ENCODE results near the gene STMND1.

Gene STMND1

GRCh38 chr6:17086469-17086868, 15.4 kb upstream of the STMND1 start:
- Mint-ChIP-seq H3K4me3 (no peak overlapping the region), H3K27ac (peak overlapping the region; percentile 65), H3K9me3 (peaks cover 6% of the 10 kb centered on the region), H3K36me3 (no peaks in the 10 kb centered on the region), H3K27me3 (peaks cover 5% of the 10 kb centered on the region), H3K4me1 (no peaks in the 10 kb centered on the region)

- no peaks in the 10 kb centered on the region for H3K4me1 Mint-ChIP-seq
These were observed 13.7 kb upstream of the STMND1 start for GRCh38 chr6:17088091-17088611.

DNA sequence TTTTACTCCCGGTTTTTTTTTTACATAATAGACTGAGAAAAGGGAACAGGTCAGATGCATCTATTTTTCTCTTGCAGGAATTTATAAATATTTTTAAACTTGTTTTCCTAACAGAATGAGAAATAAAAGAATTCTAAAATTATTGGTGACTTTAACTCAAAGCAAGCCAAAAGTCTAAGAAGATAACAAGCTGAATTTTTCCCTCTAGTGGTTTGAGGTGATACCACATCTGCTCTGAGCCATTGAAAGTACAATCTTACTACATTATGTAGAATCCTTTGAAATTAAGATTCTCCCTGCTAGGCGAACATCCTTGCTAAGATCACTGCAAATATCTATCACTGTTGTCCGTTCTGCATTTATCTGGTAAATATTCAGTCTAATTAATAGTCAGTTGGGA, 10.7 kb upstream of the STMND1 start:
- Mint-ChIP-seq H3K4me1 (no peaks in the 10 kb centered on the region), H3K27ac (no peak overlapping the region)

More at GRCh38 chr6:17088091-17088611, 13.7 kb upstream of the STMND1 start:
- Mint-ChIP-seq H3K9me3 (peaks cover 6% of the 10 kb centered on the region), H3K36me3 (no peaks in the 10 kb centered on the region), H3K27me3 (peaks cover 5% of the 10 kb centered on the region), H3K4me3 (no peak overlapping the region), H3K27ac (no peak overlapping the region)

DNA sequence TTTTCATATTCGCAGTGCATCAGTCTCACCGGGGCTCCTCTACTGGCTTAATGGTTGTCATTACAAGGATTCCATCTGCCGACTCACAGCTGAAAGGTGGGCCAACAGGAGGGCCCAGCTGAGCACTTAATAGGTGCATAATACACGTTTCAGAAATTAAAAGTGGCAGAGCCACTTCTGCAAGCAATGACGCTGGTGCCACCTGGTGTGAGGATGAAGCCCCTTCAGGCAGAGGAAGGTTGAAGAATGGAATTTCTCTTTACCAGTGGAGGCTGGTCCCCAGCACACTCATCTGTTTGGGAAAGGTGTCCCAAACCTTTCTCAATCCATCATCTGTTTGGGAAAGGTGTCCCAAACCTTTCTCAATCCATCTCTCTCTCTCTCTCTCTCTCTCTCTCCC, 8.2 kb upstream of the STMND1 start:
- Mint-ChIP-seq H3K27ac (no peak overlapping the region), H3K9me3 (peaks cover 6% of the 10 kb centered on the region), H3K27me3 (no peaks in the 10 kb centered on the region), H3K4me3 (no peak overlapping the region), H3K4me1 (no peaks in the 10 kb centered on the region), H3K36me3 (no peaks in the 10 kb centered on the region)

More for the DNA sequence above, 10.7 kb upstream of the STMND1 start:
- H3K4me3 Mint-ChIP-seq = no peak overlapping the region
- peaks cover 6% of the 10 kb centered on the region for H3K9me3 Mint-ChIP-seq
- H3K27me3 Mint-ChIP-seq = peaks cover 1% of the 10 kb centered on the region
- H3K36me3 Mint-ChIP-seq = no peaks in the 10 kb centered on the region

- H3K4me1 Mint-ChIP-seq = no peaks in the 10 kb centered on the region
- peaks cover under 1% of the 10 kb centered on the region for H3K9me3 Mint-ChIP-seq
- H3K36me3 Mint-ChIP-seq = no peaks in the 10 kb centered on the region
- H3K27ac Mint-ChIP-seq = no peak overlapping the region
- H3K27me3 Mint-ChIP-seq = peaks cover 12% of the 10 kb centered on the region
- no peak overlapping the region for H3K4me3 Mint-ChIP-seq
These were observed 5.8 kb upstream of the STMND1 start for GRCh38 chr6:17096096-17096495.

- Mint-ChIP-seq H3K27me3 (peaks cover 14% of the 10 kb centered on the region), H3K4me1 (peaks cover 4% of the 10 kb centered on the region), H3K9me3 (no peaks in the 10 kb centered on the region), H3K4me3 (no peak overlapping the region), H3K36me3 (no peaks in the 10 kb centered on the region), H3K27ac (no peak overlapping the region)
These were observed 5.2 kb upstream of the STMND1 start for GRCh38 chr6:17096652-17097051.

DNA sequence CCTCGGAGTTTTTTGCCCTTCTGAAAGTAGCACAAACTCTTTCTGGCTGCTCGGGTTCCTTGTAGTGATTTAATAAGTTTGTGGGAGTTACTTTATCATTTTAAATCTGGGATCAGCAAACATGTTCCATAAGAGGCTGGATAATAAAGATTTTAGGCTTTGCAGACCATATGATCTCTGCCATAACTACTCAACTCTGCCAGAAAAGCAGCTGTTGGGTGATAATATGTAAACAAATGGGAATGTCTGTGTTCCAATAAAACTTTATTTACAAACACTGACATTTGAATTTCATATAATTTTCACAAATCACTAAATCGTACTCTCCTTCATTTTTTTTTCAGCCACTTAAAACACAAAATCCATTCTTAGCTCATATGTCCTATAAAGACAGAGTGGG, 3.9 kb upstream of the STMND1 start:
- no peak overlapping the region for H3K4me3 Mint-ChIP-seq
- H3K9me3 Mint-ChIP-seq = no peaks in the 10 kb centered on the region
- H3K36me3 Mint-ChIP-seq = no peaks in the 10 kb centered on the region
- H3K4me1 Mint-ChIP-seq = peaks cover 6% of the 10 kb centered on the region
- H3K27me3 Mint-ChIP-seq = peaks cover 23% of the 10 kb centered on the region
- H3K27ac Mint-ChIP-seq = no peak overlapping the region

DNA sequence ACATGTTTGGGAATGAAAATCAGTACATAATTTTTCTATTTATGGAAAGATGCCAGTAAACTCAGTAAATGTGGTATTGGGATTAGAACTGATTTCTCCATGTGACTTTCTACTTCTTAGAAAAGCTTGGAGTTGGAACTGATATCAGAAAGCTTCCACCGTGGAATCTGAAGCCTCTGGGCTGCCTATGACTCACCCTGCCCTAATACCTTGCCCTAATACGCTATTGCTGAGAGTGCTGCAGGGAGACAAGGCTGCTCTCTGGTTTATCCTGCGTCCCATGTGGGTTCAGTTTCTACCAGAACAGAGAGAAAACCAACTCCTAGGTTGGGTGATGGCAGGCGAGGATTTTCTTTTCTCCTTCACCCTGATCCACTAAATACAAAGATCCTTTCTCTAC, 3.3 kb upstream of the STMND1 start:
- Mint-ChIP-seq H3K4me1 (peaks cover 6% of the 10 kb centered on the region), H3K36me3 (no peaks in the 10 kb centered on the region), H3K27ac (no peak overlapping the region), H3K4me3 (no peak overlapping the region), H3K27me3 (peaks cover 23% of the 10 kb centered on the region), H3K9me3 (no peaks in the 10 kb centered on the region)

- no peaks in the 10 kb centered on the region for H3K36me3 Mint-ChIP-seq
- no peak overlapping the region for H3K27ac Mint-ChIP-seq
- H3K4me3 Mint-ChIP-seq = no peak overlapping the region
- no peaks in the 10 kb centered on the region for H3K9me3 Mint-ChIP-seq
- peaks cover 23% of the 10 kb centered on the region for H3K27me3 Mint-ChIP-seq
- peaks cover 6% of the 10 kb centered on the region for H3K4me1 Mint-ChIP-seq
These were observed 2.3 kb upstream of the STMND1 start for GRCh38 chr6:17099401-17100059.

GRCh38 chr6:17100806-17101205, 1.0 kb upstream of the STMND1 start:
- H3K4me3 Mint-ChIP-seq = no peak overlapping the region
- no peaks in the 10 kb centered on the region for H3K36me3 Mint-ChIP-seq
- peaks cover 24% of the 10 kb centered on the region for H3K27me3 Mint-ChIP-seq
- no peak overlapping the region for H3K27ac Mint-ChIP-seq
- no peaks in the 10 kb centered on the region for H3K9me3 Mint-ChIP-seq
- H3K4me1 Mint-ChIP-seq = peaks cover 6% of the 10 kb centered on the region

GRCh38 chr6:17102258-17102870, 514 bp downstream of the STMND1 start:
- no peaks in the 10 kb centered on the region for H3K9me3 Mint-ChIP-seq
- peaks cover 28% of the 10 kb centered on the region for H3K27me3 Mint-ChIP-seq
- H3K36me3 Mint-ChIP-seq = no peaks in the 10 kb centered on the region
- no peak overlapping the region for H3K4me3 Mint-ChIP-seq
- peaks cover 6% of the 10 kb centered on the region for H3K4me1 Mint-ChIP-seq
- no peak overlapping the region for H3K27ac Mint-ChIP-seq

DNA sequence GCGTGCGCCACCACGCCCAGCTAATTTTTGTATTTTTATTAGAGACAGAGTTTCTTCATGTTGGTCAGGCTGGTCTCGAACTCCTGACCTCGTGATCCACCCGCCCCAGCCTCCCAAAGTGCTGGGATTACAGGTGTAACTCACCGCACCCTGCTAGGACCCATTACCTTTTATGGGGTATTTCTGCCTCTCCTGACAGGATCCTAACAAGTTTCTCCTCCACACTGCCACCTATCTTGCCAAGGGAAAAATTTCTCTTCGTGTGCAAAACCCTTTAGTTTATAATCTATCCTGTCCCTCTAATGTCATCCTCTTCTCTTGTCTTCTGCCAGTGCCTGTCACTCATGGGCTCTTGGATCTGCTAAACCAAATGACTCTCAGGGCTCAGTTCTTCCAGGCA, 1.9 kb downstream of the STMND1 start:
- H3K4me1 Mint-ChIP-seq = peaks cover 6% of the 10 kb centered on the region
- no peaks in the 10 kb centered on the region for H3K9me3 Mint-ChIP-seq
- H3K4me3 Mint-ChIP-seq = no peak overlapping the region
- H3K27me3 Mint-ChIP-seq = peaks cover 28% of the 10 kb centered on the region
- H3K36me3 Mint-ChIP-seq = no peaks in the 10 kb centered on the region
- H3K27ac Mint-ChIP-seq = no peak overlapping the region

GRCh38 chr6:17107863-17108262, 6.0 kb downstream of the STMND1 start:
- no peaks in the 10 kb centered on the region for H3K4me1 Mint-ChIP-seq
- H3K9me3 Mint-ChIP-seq = no peaks in the 10 kb centered on the region
- H3K27ac Mint-ChIP-seq = no peak overlapping the region
- no peaks in the 10 kb centered on the region for H3K36me3 Mint-ChIP-seq
- H3K27me3 Mint-ChIP-seq = peaks cover 11% of the 10 kb centered on the region
- no peak overlapping the region for H3K4me3 Mint-ChIP-seq

- H3K4me3 Mint-ChIP-seq = no peak overlapping the region
- H3K36me3 Mint-ChIP-seq = no peaks in the 10 kb centered on the region
- H3K27ac Mint-ChIP-seq = no peak overlapping the region
- no peaks in the 10 kb centered on the region for H3K9me3 Mint-ChIP-seq
- no peaks in the 10 kb centered on the region for H3K4me1 Mint-ChIP-seq
- H3K27me3 Mint-ChIP-seq = peaks cover 12% of the 10 kb centered on the region
These were observed 13.6 kb downstream of the STMND1 start for GRCh38 chr6:17115251-17116116.

GRCh38 chr6:17116117-17116440, 14.2 kb downstream of the STMND1 start:
- no peak overlapping the region for H3K27ac Mint-ChIP-seq
- no peaks in the 10 kb centered on the region for H3K9me3 Mint-ChIP-seq
- peaks cover 11% of the 10 kb centered on the region for H3K27me3 Mint-ChIP-seq
- no peak overlapping the region for H3K4me3 Mint-ChIP-seq
- no peaks in the 10 kb centered on the region for H3K4me1 Mint-ChIP-seq
- H3K36me3 Mint-ChIP-seq = no peaks in the 10 kb centered on the region

DNA sequence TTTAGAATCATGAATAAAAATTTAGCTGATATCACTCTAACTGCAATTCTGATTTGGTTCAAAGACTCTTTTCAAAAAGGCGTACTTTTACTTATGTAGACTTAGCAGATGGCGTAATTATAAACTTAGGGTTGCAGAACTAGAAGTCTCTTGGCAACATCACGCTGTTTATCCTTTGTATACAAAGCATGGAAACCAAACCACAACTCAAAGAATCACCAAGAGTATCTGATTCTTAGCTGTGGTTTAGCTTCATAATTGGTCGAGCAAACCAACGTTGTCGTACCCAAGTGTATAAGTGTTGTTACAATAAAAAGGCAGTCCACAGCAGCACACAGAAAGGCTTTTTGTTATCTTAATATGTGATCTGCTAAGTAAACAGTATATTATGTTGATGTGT, 18.2 kb downstream of the STMND1 start:
- Mint-ChIP-seq H3K9me3 (no peaks in the 10 kb centered on the region), H3K27me3 (peaks cover 10% of the 10 kb centered on the region), H3K4me1 (no peaks in the 10 kb centered on the region), H3K36me3 (no peaks in the 10 kb centered on the region), H3K4me3 (no peak overlapping the region), H3K27ac (no peak overlapping the region)

All from activated naive CD4-positive, alpha-beta T cell treated with anti-CD3 and anti-CD28 coated beads, Interleukin-2, amount 50 U/mL, for 24 hours (primary cell).